HG03342 (cell line): ENCODE data around the gene TTLL8.
"Not testable (repeated sequence)": the region's sequence is repeated elsewhere in the genome, so short reads cannot be mapped to it uniquely, and the experiment has no call there.

ENCODE experiments used
- ATAC-seq: cut with Tn5 transposase; IDR thresholded peaks from one replicate; pipeline ENCODE4 v1.9.1; 2021; ENCODE audit warnings: mild to moderate bottlenecking, moderate library complexity; ENCODE audit not compliant: unreplicated experiment

Gene TTLL8

GRCh38 chr22:50058061-50058905 lies at the start of gene TTLL8:
TTLL8 (minus strand) TSS chr22:50058298.
- ATAC-seq: no peak

- ATAC-seq: no peak
These were observed 49.4 kb upstream of the TTLL8 start for GRCh38 chr22:50107529-50107928.

- ATAC-seq: no peak
These were observed 47.4 kb upstream of the TTLL8 start for GRCh38 chr22:50105208-50106100.

GRCh38 chr22:50104141-50104544 lies 46.0 kb upstream of the TTLL8 start:
- no peak for ATAC-seq

GRCh38 chr22:50102946-50103345 lies 44.8 kb upstream of the TTLL8 start:
- no peak for ATAC-seq

- no peak for ATAC-seq
These were observed 43.9 kb upstream of the TTLL8 start for GRCh38 chr22:50101870-50102565.

- no peak for ATAC-seq
These were observed 40.0 kb upstream of the TTLL8 start for GRCh38 chr22:50098052-50098451.

GRCh38 chr22:50092342-50092741 lies 34.2 kb upstream of the TTLL8 start:
- ATAC-seq: no peak

- ATAC-seq: no peak
These were observed 33.1 kb upstream of the TTLL8 start for GRCh38 chr22:50091092-50091768.

GRCh38 chr22:50090412-50090714 lies 32.3 kb upstream of the TTLL8 start:
- no peak for ATAC-seq

GRCh38 chr22:50089682-50090411 lies 31.7 kb upstream of the TTLL8 start, which contains the start of gene MOV10L1:
MOV10L1 (plus strand) TSS chr22:50090006; CDS start chr22:50090089, 83 bp downstream.
- ATAC-seq: no peak

- no peak for ATAC-seq
These were observed 31.1 kb upstream of the TTLL8 start for GRCh38 chr22:50089231-50089630.

- no peak for ATAC-seq
These were observed 30.0 kb upstream of the TTLL8 start for GRCh38 chr22:50088096-50088495.

GRCh38 chr22:50087646-50088045 lies 29.5 kb upstream of the TTLL8 start:
- ATAC-seq: no peak

GRCh38 chr22:50086975-50087374 lies 28.9 kb upstream of the TTLL8 start:
- ATAC-seq: not testable (repeated sequence)

GRCh38 chr22:50086526-50086925 lies 28.4 kb upstream of the TTLL8 start:
- ATAC-seq: no peak

GRCh38 chr22:50085211-50085972 lies 27.3 kb upstream of the TTLL8 start, which contains the start of gene MLC1:
MLC1 (minus strand) TSS chr22:50085426; CDS start chr22:50084902, 524 bp downstream.
- no peak for ATAC-seq

- no peak for ATAC-seq
These were observed 26.5 kb upstream of the TTLL8 start for GRCh38 chr22:50084614-50085021.

- no peak for ATAC-seq
These were observed 26.0 kb upstream of the TTLL8 start for GRCh38 chr22:50084080-50084477.
